Measurements from ENCODE around the gene CHST8.

CHST8 gene

GRCh38 chr19:33819506-33819879, 197.7 kb downstream of the CHST8 start:
- no peak overlapping the region for H3K4me3 ChIP-seq (ENCODE audit: low read depth, low read length)
- TF ChIP-seq, protein P1, sequence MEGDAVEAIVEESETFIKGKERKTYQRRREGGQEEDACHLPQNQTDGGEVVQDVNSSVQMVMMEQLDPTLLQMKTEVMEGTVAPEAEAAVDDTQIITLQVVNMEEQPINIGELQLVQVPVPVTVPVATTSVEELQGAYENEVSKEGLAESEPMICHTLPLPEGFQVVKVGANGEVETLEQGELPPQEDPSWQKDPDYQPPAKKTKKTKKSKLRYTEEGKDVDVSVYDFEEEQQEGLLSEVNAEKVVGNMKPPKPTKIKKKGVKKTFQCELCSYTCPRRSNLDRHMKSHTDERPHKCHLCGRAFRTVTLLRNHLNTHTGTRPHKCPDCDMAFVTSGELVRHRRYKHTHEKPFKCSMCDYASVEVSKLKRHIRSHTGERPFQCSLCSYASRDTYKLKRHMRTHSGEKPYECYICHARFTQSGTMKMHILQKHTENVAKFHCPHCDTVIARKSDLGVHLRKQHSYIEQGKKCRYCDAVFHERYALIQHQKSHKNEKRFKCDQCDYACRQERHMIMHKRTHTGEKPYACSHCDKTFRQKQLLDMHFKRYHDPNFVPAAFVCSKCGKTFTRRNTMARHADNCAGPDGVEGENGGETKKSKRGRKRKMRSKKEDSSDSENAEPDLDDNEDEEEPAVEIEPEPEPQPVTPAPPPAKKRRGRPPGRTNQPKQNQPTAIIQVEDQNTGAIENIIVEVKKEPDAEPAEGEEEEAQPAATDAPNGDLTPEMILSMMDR (IDR thresholded peaks at IDR 0.05; ENCODE audit: low read depth, low read length, missing control alignments), result no peak
- no peak for DNase-seq (ENCODE audit: low read depth)

GRCh38 chr19:33819880-33820781, 198.4 kb downstream of the CHST8 start:
- TF ChIP-seq, protein P1 (IDR thresholded peaks at IDR 0.05; ENCODE audit: low read depth, low read length, missing control alignments), result no peak
- peak overlapping the region; percentile 18 for H3K4me3 ChIP-seq (ENCODE audit: low read depth, low read length)
- no peak for DNase-seq (ENCODE audit: low read depth)

GRCh38 chr19:33821871-33822270, 200.1 kb downstream of the CHST8 start:
- no peak overlapping the region for H3K4me3 ChIP-seq (ENCODE audit: low read depth, low read length)
- TF ChIP-seq, protein P1 (IDR thresholded peaks at IDR 0.05; ENCODE audit: low read depth, low read length, missing control alignments), result no peak
- DNase-seq (ENCODE audit: low read depth), result no peak
